K562 (cell line): Measurements from ENCODE around the gene DIRAS1. TPM values are rescaled to one million over a fixed set of nuclear protein-coding genes. Genes with fewer than 3 reads are reported as not detected.
A peak's percentile ranks its signal among the peaks of the same experiment; 100 is the strongest.

Source experiments
- ADNP ChIP-seq: fragments of 200-800 bp; sonication (Bioruptor generic); IDR thresholded peaks from 2 replicates; pipeline ENCODE4 v1.6.1; 2016; ENCODE audit warnings: missing genetic modification characterization, missing compliant biosample characterization
- BCOR ChIP-seq: fragments of 450-650 bp; IDR thresholded peaks from 2 replicates; pipeline ENCODE4 v1.6.1; 2016
- HDGF ChIP-seq: fragments of 450-650 bp; IDR thresholded peaks from 2 replicates; pipeline ENCODE4 v1.6.1; 2016
- HMGN3 ChIP-seq: IDR thresholded peaks from 2 replicates; pipeline ENCODE4 v1.6.1; 2011; ENCODE audit warnings: borderline replicate concordance, low read depth, mild to moderate bottlenecking, mixed read lengths, low read length; ENCODE audit not compliant: insufficient read length; ENCODE audit errors: extremely low read depth
- JUND ChIP-seq, 2 experiments: IDR thresholded peaks; 2 replicates in 1 of 2; 3 replicates in 1 of 2; pipeline ENCODE4 v1.6.1; 2011; ENCODE audit warnings: borderline replicate concordance in 2 of 2, low read depth in 2 of 2, low read length in 2 of 2, improper control_type of control experiment in 1 of 2, missing biosample characterization in 1 of 2, missing genetic modification characterization in 1 of 2, missing genetic modification reagents in 1 of 2
- MTF1 ChIP-seq: fragments of 250-450 bp; sonication (Bioruptor Pico); IDR thresholded peaks from 2 replicates; pipeline ENCODE4 v1.9.0; 2021; ENCODE audit warnings: moderate library complexity, mild to moderate bottlenecking, inconsistent platforms, borderline replicate concordance
- PCBP2 ChIP-seq: fragments of 200-400 bp; formaldehyde crosslinking; IDR thresholded peaks from 2 replicates; pipeline ENCODE4 v1.6.1; 2018; ENCODE audit warnings: low read length, low read depth, mild to moderate bottlenecking, moderate library complexity; ENCODE audit not compliant: poor library complexity, severe bottlenecking
- RBM22 ChIP-seq: fragments of 200-400 bp; formaldehyde crosslinking; IDR thresholded peaks from 2 replicates; pipeline ENCODE4 v1.6.1; 2018; ENCODE audit warnings: low read length, low read depth; ENCODE audit not compliant: poor library complexity, severe bottlenecking
- SETDB1 ChIP-seq: IDR thresholded peaks from one replicate; pipeline ENCODE4 v1.6.1; 2012; ENCODE audit warnings: low read length, control low read depth, inconsistent platforms
- SIX5 ChIP-seq, 2 experiments: IDR thresholded peaks; 2 replicates each; pipeline ENCODE4 v1.6.1; 2011; ENCODE audit warnings: low read length in 2 of 2, borderline replicate concordance in 1 of 2, low read depth in 1 of 2, mild to moderate bottlenecking in 1 of 2, moderate library complexity in 1 of 2; ENCODE audit not compliant: insufficient read depth in 1 of 2
- SMARCA5 ChIP-seq: fragments of 450-650 bp; IDR thresholded peaks from 2 replicates; pipeline ENCODE4 v1.6.1; 2016
- STAT5B ChIP-seq: fragments of 250-450 bp; sonication (Bioruptor Pico); IDR thresholded peaks from 2 replicates; pipeline ENCODE4 v1.8.0; 2021; ENCODE audit warnings: mild to moderate bottlenecking, inconsistent platforms
- TAF9B ChIP-seq: fragments of 450-650 bp; IDR thresholded peaks from 2 replicates; pipeline ENCODE4 v1.6.1; 2018; ENCODE audit warnings: mild to moderate bottlenecking; ENCODE audit not compliant: partially characterized antibody
- TOE1 ChIP-seq, 2 experiments: fragments of 450-650 bp in 1 of 2; sonication (generic) in 1 of 2; formaldehyde crosslinking in 1 of 2; IDR thresholded peaks; 2 replicates each; pipeline versions ENCODE4 v1.7.1 to v1.8.0; 2016 to 2022; ENCODE audit warnings: borderline replicate concordance in 2 of 2, mild to moderate bottlenecking in 2 of 2, antibody characterized with exemption in 1 of 2, inconsistent platforms in 1 of 2, low read depth in 1 of 2, missing genetic modification reagents in 1 of 2, moderate library complexity in 1 of 2
- YBX1 ChIP-seq: fragments of 450-650 bp; IDR thresholded peaks from 2 replicates; pipeline ENCODE4 v1.7.1; 2016; ENCODE audit warnings: mild to moderate bottlenecking
- ZBTB17 ChIP-seq: fragments of 450-650 bp; formaldehyde crosslinking; IDR thresholded peaks from 2 replicates; pipeline ENCODE4 v1.4.0; 2020; ENCODE audit warnings: mild to moderate bottlenecking
- ZNF584 ChIP-seq: fragments of 200-800 bp; sonication (Bioruptor generic); IDR thresholded peaks from 2 replicates; pipeline ENCODE4 v1.6.1; 2016; ENCODE audit warnings: low read depth, mild to moderate bottlenecking, missing genetic modification characterization, missing compliant biosample characterization
- ZNF644 ChIP-seq: fragments of 200-800 bp; sonication (Bioruptor generic); IDR thresholded peaks from 2 replicates; pipeline ENCODE4 v1.6.1; 2016; ENCODE audit warnings: low read depth, missing genetic modification characterization, missing compliant biosample characterization
- ZNF778 ChIP-seq: fragments of 450-650 bp; formaldehyde crosslinking; IDR thresholded peaks from 2 replicates; pipeline ENCODE4 v1.4.0; 2020; ENCODE audit warnings: mild to moderate bottlenecking, moderate library complexity
- polyA plus RNA-seq, 8 experiments: library from polyadenylated mRNA; depleted of rRNA in 4 of 8; stranded (reverse) in 5 of 8; unstranded in 3 of 8; fragments of >200 nt; fragmentation: Nextera tagmentation in 2 of 8; fragmentation: Illumina TruSeq in 1 of 8; extraction: Ambion mirVana in 2 of 8; extraction: Trizol in 1 of 8; gene quantifications; 2 replicates each; pipeline versions ENCODE4 v1.2.1 to v1.2.3, GENCODE V29; 2011 to 2014; ENCODE audit warnings: inconsistent platforms in 1 of 8, missing spikeins in 1 of 8
- total RNA-seq, 7 experiments: library from RNA; depleted of rRNA in 6 of 7; stranded (reverse); fragments of >200 nt in 6 of 7; fragmentation: Illumina TruSeq in 2 of 7; extraction: Trizol in 2 of 7; gene quantifications; 2 replicates each; pipeline versions ENCODE4 v1.2.1 to v1.2.3, GENCODE V29; 2011 to 2021; ENCODE audit warnings: low replicate concordance in 1 of 7
- TF ChIP-seq, protein P1 (sequence below): fragments of 150-350 bp; IDR thresholded peaks from 2 replicates; pipeline ENCODE4 v1.6.1; 2014; ENCODE audit warnings: low read depth, mild to moderate bottlenecking, low read length, borderline replicate concordance
- TF ChIP-seq, protein P2 (sequence below): fragments of 450-650 bp; formaldehyde crosslinking; IDR thresholded peaks from 2 replicates; pipeline ENCODE4 v1.4.0; 2020; ENCODE audit warnings: mild to moderate bottlenecking, moderate library complexity
- TF ChIP-seq, protein P3 (sequence below): fragments of 250-450 bp; sonication (Bioruptor Pico); IDR thresholded peaks from 2 replicates; pipeline ENCODE4 v1.5.0; 2020; ENCODE audit warnings: mild to moderate bottlenecking

The DIRAS1 gene
- total and polyA plus RNA-seq, 9 of the 15 experiments (the other 6 are each of a cell fraction or from before 2014, with no cell fraction given): 0.11 to 12.0 (median 2.9) TPM

DNA sequence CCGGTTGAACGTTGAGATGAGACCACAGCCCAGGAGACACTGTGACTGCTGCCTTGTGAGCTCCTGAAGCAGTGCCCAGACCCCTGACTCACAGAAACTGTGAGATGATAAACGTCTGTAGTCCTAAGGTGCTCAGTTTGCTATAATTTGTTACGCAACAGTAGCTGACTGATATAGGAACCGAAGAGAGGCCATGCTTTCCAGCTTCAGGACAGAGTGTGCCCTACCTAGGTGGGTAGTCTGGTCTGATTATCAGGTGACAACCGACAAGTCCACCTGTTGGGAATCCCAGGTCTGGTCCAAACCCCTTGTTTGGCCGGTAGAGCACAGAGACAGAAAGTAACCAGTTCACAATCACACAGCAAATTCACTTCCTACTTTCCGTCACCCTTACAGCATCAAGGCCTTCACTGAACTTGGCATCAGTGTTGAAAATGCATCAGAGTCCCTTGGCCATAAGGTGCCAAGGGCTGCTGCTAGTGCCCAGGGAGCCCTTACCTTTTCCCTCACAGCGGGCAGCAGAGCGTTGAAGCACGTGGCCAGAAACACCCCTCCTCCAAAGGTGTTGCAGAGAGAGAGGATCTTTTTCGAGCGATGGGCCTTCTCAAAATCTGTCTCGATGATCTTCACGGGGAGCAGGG lies 15.5 kb upstream of the DIRAS1 start (continued):
- TF ChIP-seq, protein P1, sequence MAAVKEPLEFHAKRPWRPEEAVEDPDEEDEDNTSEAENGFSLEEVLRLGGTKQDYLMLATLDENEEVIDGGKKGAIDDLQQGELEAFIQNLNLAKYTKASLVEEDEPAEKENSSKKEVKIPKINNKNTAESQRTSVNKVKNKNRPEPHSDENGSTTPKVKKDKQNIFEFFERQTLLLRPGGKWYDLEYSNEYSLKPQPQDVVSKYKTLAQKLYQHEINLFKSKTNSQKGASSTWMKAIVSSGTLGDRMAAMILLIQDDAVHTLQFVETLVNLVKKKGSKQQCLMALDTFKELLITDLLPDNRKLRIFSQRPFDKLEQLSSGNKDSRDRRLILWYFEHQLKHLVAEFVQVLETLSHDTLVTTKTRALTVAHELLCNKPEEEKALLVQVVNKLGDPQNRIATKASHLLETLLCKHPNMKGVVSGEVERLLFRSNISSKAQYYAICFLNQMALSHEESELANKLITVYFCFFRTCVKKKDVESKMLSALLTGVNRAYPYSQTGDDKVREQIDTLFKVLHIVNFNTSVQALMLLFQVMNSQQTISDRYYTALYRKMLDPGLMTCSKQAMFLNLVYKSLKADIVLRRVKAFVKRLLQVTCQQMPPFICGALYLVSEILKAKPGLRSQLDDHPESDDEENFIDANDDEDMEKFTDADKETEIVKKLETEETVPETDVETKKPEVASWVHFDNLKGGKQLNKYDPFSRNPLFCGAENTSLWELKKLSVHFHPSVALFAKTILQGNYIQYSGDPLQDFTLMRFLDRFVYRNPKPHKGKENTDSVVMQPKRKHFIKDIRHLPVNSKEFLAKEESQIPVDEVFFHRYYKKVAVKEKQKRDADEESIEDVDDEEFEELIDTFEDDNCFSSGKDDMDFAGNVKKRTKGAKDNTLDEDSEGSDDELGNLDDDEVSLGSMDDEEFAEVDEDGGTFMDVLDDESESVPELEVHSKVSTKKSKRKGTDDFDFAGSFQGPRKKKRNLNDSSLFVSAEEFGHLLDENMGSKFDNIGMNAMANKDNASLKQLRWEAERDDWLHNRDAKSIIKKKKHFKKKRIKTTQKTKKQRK: no peak
- TF ChIP-seq HDGF (no peak), YBX1 (no peak), BCOR (peak; percentile 66), TAF9B (no peak), ZNF644 (no peak), SMARCA5 (no peak), ZNF584 (CRISPR knock-in tag) (no peak), TOE1 (IDR thresholded peaks at IDR 0.05; ENCODE audit: borderline replicate concordance) (no peak), TOE1 (CRISPR knock-in tag; IDR thresholded peaks at IDR 0.05; ENCODE audit: borderline replicate concordance, low read depth) (no peak), SETDB1 (no peak), ZBTB17 (CRISPR knock-in tag) (no peak), RBM22 (no peak), ADNP (tag) (0 out of 2 replicates have a peak, but pooled peaks have one; percentile 13), SIX5 (IDR thresholded peaks at IDR 0.05; ENCODE audit: borderline replicate concordance in 1 of 2, insufficient read depth in 1 of 2, low read depth in 1 of 2, low read length in 2 of 2) (no peak), STAT5B (CRISPR knock-in tag) (no peak), JUND (IDR thresholded peaks at IDR 0.05; ENCODE audit: borderline replicate concordance, low read depth, low read length) (no peak), JUND (tag; IDR thresholded peaks at IDR 0.05; ENCODE audit: borderline replicate concordance, low read depth, low read length) (no peak), ZNF778 (CRISPR knock-in tag) (no peak), PCBP2 (no peak), MTF1 (CRISPR knock-in tag) (no peak), HMGN3 (no peak)
- TF ChIP-seq, protein P2, sequence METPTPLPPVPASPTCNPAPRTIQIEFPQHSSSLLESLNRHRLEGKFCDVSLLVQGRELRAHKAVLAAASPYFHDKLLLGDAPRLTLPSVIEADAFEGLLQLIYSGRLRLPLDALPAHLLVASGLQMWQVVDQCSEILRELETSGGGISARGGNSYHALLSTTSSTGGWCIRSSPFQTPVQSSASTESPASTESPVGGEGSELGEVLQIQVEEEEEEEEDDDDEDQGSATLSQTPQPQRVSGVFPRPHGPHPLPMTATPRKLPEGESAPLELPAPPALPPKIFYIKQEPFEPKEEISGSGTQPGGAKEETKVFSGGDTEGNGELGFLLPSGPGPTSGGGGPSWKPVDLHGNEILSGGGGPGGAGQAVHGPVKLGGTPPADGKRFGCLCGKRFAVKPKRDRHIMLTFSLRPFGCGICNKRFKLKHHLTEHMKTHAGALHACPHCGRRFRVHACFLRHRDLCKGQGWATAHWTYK (CRISPR knock-in tag): no peak
- TF ChIP-seq, protein P3, sequence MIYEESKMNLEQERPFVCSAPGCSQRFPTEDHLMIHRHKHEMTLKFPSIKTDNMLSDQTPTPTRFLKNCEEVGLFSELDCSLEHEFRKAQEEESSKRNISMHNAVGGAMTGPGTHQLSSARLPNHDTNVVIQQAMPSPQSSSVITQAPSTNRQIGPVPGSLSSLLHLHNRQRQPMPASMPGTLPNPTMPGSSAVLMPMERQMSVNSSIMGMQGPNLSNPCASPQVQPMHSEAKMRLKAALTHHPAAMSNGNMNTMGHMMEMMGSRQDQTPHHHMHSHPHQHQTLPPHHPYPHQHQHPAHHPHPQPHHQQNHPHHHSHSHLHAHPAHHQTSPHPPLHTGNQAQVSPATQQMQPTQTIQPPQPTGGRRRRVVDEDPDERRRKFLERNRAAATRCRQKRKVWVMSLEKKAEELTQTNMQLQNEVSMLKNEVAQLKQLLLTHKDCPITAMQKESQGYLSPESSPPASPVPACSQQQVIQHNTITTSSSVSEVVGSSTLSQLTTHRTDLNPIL (CRISPR knock-in tag): no peak
